Stimulated activated CD8-positive, alpha-beta memory T cell treated with anti-CD3 and anti-CD28 coated beads, Interleukin-12 subunit alpha, Interleukin-12 subunit beta, amount 100 ng/mL, for 24 hours (primary cell): Measurements from ENCODE around the gene RASAL2.
"Not testable (repeated sequence)": the region's sequence is repeated elsewhere in the genome, so short reads cannot be mapped to it uniquely, and the experiment has no call there.

ENCODE experiments used
- DNase-seq: peaks from one replicate; pipeline ENCODE4 v3.0.0-alpha.2; 2020; ENCODE audit errors: extremely low read depth

Gene RASAL2

DNA sequence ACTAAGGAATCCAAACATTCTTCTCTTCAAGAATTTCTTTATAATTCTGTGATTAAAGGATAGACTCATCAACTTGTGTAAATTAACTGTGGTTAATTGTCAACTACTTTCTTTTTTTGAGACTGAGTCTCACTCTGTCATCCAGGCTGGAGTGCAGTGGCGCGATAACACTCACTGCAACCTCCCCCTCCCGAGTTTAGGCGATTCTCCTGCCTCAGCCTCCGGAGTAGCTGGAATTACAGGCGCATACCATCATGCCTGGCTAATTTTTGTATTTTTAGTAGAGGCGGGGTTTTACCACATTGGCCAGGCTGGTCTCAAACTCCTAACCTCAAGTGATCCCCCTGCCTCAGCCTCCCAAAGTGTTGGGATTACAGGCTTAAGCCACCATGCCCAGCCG, 296.4 kb downstream of the RASAL2 start:
- DNase-seq: not testable (repeated sequence)

DNA sequence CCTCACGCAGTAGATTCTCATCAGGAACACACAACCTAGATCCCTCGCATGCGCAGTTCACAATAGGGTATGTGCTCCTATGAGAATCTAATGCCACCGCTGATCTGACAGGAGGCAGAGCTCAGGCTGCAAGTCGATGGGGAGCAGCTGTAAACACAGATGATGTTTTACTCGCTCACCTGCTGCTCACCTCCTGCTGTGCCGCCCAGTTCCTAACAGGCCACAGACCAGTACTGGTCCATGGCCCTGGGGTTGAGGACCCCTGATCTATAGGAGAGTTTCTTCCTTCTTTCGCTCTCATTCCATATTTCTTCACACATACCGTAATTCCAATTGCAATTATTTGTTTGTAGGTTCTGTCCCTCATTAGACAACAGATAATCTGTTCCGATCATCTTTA, 299.5 kb downstream of the RASAL2 start:
- DNase-seq: no peak

DNA sequence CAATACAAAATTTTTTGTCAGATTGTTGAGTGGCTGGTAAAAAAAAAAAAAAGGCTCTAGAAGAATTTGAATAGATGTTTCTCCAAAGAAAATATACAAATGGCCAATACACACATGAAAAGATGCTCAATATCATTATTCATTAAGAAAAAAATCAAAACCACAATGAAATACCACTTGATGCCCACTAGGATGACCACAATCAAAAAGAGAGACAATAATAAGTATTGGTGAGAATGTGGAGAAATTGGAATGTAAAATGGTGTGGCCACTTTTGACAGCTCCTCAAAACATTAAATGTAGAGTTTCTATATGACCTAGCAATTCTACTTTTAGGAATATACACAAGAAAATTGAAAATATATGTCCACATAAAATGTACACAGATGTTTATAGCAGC, 302.9 kb downstream of the RASAL2 start:
- no peak for DNase-seq

DNA sequence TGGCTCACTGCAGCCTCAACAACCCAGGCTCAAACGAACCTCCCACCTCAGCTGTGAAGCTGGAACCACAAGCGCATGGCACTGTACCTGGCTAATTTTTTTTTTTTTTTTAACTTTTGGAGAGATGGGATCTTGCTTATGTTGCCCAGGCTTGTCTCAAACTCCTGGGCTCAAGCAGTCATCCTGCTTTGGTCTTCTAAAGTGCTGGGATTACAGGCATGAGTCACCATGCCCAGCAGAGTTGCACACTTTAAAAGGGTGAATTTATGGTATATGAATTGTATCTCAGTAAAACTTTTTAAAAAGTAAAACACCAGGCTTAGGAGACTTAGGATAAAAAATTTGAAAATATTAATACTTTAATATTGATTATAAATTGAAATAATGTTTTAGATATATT, 303.8 kb downstream of the RASAL2 start:
- DNase-seq: no peak

DNA sequence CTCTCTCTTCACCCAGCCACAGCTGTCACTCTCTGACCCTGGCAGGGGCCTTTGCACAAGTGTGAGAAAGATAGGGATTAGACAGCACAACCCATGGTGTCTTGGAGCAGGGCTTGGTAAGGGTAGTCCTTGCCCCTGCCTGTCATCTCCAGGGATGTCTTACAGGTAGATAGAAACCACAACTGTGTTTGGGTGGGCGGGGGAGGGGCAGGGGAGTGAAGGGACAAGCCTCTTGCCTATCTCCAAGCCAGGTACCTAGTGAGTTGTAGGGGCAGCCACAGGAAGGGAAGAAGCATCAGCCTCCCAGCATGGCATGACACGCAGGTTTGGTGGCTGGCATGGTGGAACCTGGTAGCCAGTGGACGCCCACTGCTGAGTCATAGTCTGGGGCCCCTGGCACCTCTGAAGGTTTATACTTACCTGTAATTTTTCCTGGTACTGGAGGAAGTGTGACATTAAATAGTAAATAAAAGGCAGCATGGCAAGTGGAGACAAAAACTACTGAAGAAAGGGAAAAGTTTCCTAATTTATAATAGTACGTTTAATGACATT, 305.3 kb downstream of the RASAL2 start:
- no peak for DNase-seq

GRCh38 chr1:178405137-178405536, 311.2 kb downstream of the RASAL2 start:
- DNase-seq: no peak

DNA sequence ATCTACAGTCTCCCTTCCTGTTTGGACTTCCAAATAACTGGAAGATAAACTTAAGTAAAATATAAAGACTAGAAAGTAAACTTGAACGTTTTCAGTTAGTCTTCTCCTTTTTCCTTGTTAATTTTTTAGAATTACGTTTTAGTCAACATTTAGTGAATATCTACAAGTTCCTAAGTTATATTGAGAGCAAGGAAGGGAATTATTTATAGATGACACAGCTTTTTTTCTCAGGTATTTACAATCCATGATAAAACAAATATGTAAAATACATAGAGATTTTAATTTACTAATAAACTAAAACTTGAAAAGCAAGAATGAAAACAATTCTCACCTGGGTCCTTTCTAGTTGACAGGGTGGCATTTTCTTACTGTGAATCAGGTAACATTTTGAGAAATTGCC, 313.3 kb downstream of the RASAL2 start:
- DNase-seq: no peak

- no peak for DNase-seq
Observed at GRCh38 chr1:178407655-178408054, 313.8 kb downstream of the RASAL2 start.

GRCh38 chr1:178408871-178409270, 315.0 kb downstream of the RASAL2 start:
- DNase-seq: no peak

DNA sequence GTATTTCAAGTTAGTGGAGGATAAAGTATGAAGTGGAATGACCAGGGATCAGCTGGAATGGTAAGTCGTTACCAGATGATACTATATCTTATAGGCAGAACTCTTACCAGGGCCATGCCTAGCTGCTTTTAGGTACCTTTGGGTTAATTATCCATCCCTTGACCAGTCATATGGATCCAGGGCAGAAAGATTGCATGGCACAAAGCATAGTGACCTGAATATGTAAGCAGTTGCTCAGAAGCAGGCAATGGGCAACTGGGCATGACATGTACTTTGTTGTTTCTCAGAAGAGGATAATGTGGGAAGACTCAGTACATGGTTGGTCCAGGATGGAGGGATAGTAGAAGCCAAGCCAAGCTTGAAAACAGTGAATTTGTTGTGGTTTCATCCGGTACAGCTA, 315.6 kb downstream of the RASAL2 start:
- DNase-seq: no peak

GRCh38 chr1:178411756-178412399, 318.0 kb downstream of the RASAL2 start:
- DNase-seq: no peak

DNA sequence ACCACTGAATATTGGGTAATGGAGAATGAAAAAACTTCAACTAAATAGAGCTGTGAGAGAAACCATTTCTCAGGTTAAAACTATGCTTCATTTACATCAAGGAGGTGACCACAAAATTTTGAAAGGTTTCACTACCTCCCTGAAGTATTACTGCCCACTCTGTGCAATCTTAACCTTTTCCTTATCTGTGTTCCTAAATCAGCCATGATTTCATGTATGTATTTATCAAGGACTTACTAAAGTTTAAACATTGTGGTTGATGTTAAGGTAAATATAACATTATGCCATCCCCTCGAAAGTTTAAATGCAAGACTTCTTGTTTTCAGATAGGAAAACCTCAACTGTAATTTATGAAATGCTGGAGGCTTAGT, 318.5 kb downstream of the RASAL2 start:
- no peak for DNase-seq

DNA sequence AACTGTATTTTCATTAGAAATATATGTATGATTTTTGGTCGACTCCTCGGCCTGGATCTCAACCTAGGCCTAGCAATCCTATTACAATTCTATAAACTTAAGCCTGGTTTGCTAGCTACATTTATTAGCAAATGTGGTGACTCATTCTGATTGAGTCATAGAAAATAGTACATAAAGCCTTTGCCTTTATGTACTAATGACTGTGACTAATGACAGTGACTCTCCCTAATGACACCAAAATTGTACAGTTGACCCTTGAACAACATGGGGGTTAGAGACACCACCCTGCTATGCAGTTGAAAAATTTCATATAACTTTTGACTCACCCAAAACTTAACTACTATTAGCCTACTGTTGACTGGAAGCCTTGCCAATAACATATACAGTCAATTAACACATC, 324.0 kb downstream of the RASAL2 start:
- no peak for DNase-seq

DNA sequence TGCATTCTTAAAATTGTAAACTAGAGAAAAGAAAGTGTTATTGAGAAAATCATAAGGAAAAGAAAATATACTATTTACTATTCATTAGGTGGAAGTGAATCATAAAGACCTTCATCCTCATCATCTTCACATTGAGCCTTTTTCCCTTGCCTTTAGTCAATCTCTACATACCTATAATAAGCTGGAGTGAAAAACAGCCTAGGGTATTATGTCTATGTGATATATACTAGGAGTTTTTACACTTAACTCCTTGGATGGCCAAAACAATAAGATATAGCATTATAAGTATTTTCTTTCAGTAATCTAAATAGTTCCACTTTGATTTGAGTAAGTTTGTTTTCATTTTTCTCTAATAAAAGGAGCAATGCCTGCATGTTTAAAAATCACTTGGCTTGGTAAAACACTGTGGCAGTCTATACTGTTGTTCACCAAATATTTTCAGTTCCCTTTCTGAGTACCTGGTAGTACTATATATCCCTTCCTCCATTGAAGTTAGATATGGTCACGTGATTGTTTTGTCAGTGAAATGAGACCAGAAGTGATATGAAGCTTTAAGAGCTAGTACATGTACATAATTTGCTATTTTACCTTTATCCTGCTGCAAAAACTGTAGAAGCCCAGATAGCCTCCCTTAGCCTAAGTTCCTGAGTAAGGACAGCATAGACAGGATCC, 324.5 kb downstream of the RASAL2 start:
- no peak for DNase-seq

GRCh38 chr1:178434360-178434759, 340.5 kb downstream of the RASAL2 start:
- DNase-seq: no peak

- no peak for DNase-seq
Observed at GRCh38 chr1:178434899-178435435, 341.1 kb downstream of the RASAL2 start.

GRCh38 chr1:178436899-178437298, 343.0 kb downstream of the RASAL2 start:
- DNase-seq: no peak

DNA sequence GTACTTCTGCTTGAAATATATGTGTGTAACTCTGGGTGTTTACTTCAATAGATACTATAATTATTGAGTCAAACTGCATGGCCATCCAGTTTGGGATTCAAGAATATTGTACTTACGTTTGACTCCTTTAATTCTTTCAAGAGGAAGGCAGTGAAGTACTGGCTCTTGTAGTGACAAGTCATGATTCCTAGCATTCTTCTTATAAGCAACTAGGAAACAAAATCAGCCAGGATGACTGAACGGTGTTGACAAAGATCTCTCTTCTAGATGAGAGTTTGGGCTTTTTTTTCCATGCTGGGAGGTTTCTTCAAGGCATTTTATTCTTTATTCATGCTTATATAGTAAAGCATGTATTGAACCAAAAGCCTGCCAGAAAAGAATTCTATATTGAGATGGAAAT, 344.5 kb downstream of the RASAL2 start:
- no peak for DNase-seq

DNA sequence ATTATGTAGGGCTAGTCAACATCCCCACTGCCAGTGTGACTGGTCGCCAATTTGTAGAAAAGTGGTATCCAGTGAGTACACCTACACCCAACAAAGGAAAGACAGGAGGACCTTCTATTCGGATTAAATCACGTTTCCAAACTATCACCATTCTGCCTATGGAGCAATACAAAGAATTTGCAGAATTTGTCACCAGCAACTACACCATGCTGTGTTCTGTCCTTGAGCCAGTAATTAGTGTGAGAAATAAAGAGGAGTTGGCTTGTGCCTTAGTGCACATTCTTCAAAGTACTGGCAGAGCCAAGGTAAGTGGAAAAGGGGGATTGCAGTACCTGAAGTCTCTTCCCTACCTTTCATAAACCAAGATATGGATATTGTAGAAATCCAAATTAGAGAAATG, 349.0 kb downstream of the RASAL2 start:
- DNase-seq: no peak

DNA sequence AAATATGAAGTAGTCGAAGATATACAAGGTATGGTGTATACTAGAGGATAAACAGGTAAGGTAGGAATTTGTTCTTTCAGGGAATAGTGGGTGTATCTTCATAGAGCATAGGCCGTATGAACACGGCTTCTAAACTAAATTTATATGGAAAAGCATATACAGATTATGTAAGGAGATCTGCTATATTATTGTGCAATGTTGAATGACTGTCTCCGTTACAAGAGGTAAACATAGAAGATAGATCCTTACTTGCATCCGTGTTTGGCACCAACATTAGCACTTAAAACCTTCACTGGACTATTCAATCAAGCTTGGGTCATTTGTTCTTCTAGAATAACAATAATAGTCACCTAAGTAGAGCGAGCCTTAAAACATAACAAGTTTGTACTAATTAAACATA, 357.0 kb downstream of the RASAL2 start:
- no peak for DNase-seq

DNA sequence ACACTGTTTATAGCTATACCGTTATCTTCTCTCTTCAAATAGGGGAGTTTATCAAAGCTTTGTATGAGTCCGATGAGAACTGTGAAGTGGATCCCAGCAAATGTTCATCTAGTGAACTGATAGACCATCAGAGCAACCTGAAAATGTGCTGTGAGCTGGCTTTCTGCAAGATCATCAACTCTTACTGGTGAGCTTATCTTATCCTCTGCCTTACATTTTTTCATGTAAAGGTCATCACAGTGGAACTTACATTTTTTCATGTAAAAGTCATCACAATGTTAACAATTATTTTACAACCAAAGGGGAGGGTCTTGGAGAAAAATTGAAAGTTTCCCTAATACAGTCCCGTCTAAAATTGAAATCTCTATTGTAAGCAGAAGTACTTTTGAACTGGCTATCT, 357.6 kb downstream of the RASAL2 start:
- no peak for DNase-seq

GRCh38 chr1:178452013-178452412, 358.1 kb downstream of the RASAL2 start:
- DNase-seq: no peak

GRCh38 chr1:178456472-178456871, 362.6 kb downstream of the RASAL2 start:
- DNase-seq: no peak
